CD4-positive, alpha-beta T cell treated with Interleukin-12 subunit alpha and Interleukin-12 subunit beta, for 1 hour (primary cell): Measurements from ENCODE around the gene KCNH1.

Source experiments
- DNase-seq: peaks from one replicate; pipeline ENCODE4 v3.0.0-alpha.2; 2020

Gene KCNH1

DNA sequence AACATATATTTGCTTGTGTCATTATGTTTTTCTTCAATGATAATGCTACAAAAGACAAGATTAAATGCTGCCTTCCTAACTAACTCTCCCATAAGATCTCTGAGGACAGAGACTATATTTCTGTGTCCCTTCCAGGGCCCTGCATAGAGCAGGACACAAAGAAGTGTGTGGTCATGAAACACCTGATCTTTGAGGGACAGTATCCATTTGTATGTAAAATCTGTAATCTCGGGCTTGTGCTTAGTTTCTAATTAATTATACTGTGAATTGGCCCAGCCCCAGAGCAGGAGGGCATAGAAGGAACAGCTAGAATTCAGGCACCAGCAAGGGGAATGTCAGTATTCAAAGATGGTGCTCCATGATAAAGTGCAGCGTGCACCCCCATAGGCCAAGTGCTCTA is 430.4 kb downstream of the KCNH1 start:
- DNase-seq = no peak

DNA sequence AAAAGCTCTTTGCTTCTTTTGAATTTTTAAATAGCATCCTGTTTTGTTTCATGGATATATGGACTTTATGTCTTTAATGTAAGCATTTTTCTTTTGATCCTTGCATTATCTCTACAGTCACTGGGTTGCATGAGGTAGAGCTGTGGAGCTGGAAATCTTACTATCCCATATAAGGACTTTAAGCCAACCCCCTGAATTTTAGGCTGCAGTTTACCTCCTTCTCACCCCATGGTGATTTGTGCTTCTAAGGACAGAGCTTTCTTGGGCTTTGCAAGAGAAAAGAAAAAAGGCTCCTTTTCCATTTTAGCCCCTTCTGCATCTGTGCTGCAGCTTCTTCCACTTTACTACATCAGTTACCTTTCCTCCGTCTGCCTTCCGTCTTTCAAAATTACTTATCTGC is 431.4 kb downstream of the KCNH1 start:
- DNase-seq = no peak

DNA sequence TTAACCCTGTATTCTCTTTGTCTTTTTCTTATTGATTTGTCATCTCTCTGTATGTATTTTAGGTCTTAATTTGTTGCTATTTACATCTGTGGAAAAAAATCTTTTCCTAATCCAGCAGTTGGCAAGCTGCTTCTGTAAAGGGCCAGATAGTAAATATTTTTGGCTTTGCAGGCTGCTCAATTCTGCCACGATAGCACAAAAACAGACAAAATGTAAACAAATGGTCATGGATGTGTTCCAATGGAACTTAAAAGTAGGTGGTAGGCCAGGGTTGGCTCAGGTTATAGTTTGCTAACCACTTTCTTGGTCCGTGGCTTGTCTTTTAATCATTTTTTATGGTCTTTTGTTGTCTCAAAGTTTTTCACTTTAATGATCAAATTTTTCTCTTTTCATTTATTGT is 433.4 kb downstream of the KCNH1 start:
- DNase-seq = no peak

DNA sequence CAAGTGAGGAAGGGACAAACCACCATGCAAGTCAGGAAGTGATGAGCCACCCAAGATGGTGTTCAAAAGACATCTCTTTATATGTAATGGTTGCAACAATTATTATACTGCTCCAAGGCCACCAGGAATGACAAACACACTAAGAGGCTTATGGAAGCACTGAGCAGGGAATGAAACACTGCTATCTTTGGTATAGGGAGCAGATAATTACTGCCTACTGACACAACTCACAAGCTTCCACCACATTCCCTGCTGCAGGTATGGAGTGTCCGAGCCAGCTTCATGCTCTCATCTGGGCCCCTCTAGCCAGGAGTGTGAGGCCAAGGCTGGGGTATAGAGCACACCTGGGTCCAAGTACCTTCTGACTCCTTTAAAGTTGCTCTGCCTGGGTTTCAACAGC is 433.9 kb downstream of the KCNH1 start:
- DNase-seq = no peak

DNA sequence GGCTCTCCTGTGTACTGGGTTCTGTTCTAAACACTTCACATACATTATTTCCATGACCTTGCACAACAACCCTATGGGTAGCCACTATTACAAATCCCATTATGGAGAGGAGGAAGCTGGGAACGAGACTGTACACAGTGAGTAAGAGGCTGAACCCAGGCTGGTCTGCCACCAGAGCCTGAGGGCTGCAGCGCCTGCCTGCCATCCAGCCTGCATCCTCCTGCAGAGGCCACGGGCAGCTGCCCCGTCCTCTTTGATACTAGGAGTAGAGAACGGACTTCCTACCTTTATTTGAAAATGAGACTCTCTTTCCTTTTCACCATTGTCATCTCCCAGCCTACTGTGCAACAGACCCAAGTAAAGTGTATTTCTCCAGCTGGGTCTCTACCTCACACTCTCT is 435.3 kb downstream of the KCNH1 start:
- DNase-seq = no peak

DNA sequence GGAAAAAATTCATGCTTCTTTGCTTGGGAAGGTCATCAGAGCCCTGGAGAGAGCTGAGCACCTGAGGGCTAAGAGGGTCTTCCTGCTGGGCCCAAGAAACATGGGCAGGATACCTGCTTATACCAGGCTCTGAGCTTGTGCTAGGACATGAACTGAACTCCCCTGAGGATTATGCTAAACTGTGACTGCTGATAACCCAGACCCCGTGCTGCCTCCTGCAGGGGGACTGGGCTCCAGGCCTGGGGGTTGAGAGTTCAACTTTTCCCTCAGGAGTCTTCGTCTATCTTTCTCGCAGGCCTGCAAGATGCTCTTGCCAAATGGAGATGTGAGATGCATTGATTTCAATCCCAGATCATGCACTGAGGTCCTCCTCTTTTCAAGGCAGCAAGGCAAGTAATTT is 436.8 kb downstream of the KCNH1 start:
- DNase-seq = no peak

DNA sequence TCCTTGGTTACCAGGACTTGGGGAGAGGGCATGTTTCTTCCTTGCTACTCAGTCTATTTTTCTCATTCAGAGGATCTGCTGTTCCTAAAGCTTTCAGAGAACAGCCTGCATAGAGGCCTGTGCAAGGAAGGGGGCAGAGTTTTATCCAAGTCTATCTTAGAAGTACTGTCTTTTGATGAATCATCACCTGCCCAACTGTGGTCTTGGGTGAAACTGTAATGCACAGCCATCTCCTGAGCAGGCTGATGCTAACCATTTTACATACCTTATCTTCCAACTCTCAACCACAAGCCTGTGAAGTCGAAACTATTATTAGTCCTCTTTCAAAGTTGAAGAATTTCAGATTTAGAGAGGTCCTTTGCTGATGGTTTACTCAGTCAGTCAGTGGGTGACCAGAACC is 437.2 kb downstream of the KCNH1 start:
- no peak for DNase-seq

DNA sequence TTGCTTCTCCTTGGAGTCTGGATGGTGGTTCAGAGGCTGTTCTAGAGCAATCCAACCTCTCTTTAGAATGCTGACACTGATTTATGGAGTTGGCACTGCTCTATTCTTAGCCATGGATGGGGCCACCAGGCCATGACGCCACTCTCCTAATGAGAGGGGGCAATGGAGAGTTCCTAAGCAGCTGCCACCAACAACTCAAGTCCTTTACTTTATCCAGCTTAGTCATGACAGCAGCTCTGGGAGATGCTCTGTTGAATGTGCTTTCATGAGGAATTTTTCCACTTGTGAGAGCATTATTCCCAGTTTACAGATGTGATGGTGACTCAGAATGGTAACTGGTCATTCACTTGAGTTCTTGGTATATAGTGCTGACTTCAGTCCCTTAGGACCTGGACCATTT is 438.9 kb downstream of the KCNH1 start:
- DNase-seq = no peak

DNA sequence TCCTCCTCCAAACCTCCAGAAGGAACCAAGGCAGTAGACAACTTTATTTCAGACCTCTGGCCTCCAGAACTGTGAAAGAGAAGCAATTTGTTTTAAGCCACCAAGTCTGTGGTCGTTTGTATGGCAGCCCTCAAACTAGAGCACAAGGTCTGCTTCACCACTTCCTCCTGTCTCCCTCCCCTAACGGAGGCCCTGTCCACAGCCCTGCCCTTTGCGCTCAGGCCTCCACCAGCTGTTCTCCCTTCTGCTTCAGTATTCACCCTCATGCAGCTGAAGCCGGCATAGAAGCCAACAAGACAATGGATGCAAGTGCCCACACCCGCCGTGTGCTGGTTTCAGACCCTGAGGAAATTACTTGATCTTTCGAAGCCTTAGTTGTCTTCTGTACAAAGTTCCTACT is 441.2 kb downstream of the KCNH1 start:
- DNase-seq = no peak

DNA sequence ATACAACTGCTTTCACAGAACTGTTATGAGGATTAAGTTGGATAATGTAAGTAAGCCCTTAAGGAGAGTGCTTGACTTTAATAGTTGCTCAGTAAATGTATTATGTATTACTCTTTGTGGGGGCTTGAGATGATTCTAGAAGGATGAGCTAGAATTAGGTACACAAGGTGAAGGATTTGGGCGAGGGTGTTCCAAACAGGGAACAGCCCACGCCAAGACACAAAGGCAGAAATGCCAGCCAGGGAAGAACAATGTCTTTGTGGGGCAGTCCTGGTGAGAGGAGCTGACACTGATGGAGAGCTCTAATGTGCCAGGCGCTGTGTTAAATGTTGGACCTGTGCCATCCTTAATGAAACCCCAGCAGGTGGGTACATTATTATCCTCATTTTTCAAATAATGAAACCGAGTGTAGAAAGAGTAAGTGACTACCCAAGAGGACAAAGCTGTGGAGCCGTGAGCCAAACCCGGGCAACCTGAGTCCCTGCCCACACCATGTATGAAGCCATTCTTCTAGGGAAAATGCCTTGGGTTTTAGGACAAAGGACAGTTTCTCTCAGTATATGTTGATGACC is 442.8 kb downstream of the KCNH1 start:
- no peak for DNase-seq

DNA sequence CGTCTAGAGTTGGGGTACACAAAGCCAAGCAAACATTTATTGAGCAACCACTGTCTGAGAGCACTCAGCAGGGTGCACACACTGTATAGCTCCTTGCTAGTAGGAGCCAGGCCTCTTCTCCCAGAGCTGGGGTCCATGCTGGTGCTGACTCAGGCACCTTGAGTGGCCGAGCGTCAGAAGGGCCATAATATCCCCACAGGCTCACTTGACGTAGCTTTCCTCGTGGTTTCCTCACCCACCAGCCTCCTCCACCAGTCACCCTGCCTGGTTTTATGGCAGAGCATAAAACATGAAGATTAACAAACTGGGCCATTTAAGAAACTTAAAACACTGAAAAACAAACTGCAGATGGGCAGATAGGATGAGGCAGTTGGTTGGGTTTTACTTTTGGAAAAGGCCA is 443.7 kb downstream of the KCNH1 start:
- DNase-seq = no peak

DNA sequence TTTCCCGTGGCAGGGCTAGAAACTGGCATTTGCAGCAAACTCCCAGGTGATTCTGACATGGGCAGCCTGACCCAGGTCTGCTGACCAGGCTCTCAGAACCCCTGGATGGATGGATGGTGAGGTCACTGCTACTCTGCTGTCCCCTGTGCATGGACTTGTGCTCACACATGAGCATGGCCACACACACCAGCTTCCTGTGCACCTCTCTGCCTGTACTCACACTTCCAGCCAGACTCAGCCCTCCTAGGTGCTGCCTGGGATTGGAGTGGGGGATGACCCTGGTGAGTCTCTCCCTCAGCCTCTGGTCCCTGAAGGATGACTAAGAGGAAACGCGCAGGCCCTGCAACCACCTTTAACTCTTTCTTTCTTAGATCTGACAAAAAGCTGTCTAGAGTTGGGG is 444.1 kb downstream of the KCNH1 start:
- DNase-seq = no peak

DNA sequence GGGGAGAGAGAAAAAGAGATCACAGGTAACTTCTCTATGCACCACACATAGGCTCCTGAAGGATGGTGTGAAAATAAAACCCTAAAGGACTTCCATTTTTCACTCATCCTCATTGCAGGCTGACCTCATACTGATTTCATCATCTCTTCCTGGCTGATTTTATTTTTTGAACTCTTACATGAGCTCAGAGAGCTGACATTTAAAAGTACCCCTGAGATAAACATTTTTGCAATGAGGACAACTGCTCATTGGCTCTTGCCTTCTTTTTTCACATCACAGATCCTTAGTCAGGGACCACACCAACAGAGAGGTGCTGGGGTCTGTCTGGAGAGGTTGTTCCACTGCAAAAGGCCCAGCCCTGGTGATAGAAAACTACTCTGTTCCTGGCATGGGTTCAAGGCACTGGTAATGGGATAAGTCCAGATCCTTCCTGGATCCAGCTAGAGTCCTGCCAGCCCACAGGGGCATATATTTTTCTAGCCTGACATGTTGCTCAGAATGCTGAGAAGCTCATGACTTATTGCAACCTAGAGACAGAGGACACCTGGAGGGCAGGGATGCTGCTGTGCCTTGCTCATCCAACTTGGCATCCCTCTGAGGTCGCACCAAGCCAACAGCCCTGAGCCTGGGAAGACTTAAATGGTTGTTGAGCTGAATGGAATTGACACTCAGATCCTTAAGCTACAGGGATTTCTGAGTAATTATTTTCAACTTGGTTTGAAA is 445.3 kb downstream of the KCNH1 start:
- DNase-seq = no peak

DNA sequence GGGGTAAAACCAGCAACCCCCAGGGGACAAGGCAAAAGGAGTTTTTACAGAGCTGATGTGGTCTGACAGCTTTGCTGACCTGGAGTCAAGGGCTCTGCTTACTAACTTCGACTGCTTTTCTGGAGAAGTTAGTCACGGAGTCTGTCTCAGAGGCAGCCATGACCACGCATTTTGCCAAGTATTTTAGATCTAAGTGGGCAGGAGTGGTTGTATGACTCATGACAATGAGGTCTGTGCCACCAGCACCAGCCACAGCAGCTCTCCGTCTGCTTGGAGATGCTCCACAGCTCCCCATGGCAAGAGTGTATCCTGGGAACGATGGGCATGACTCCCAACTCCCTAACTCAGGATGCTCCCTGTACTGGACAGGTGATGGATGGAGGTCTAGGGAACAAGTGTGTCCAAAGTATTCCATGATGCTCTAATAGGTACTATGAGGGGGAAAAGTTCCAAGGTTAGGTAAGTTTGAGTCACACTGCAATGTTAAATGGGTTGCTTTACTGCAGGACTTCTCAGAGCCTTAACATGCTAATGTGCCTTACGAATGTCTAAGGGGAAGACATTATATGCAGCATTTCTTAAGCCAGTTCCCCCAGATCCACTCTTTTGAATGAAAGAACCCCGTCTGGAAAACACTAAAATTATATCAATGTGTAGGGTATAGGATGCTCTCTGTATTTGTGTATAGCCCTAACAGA is 446.2 kb downstream of the KCNH1 start:
- no peak for DNase-seq

DNA sequence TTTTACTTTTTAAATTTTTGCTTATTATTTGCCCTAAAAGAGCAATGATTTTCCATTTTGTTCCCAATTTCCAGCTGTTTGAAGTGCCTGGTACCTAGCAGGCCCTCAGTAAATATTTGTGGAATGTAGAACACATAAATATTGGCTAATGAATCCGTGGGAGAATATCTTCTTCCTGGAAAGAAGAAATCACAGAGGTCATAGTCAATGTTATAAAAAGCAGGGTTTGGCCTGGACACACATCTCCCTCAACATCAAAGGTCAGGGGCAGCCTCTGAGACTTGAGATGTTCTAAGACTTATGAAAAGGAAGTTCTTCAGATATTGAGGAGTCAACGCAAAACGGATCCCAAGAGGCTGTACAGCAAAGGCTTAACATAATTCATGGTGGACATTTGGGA is 447.1 kb downstream of the KCNH1 start:
- no peak for DNase-seq

DNA sequence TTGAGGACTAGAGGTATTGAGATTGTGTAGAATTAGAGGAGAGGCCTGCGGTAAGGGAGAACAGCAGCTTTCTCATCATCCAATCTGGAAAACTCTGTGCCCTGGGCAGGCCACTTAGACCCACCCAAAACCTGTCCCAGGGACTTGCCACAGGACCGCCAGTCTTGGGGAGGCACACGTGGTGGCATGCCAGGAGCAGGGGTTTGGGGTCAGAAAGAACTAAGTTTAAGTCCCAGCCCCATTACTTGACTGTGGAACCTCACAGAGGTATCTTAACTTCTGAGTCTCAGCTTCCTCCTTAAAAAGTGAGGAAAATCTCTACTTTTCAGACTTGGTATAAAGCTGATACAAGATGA is 448.7 kb downstream of the KCNH1 start:
- DNase-seq = no peak

DNA sequence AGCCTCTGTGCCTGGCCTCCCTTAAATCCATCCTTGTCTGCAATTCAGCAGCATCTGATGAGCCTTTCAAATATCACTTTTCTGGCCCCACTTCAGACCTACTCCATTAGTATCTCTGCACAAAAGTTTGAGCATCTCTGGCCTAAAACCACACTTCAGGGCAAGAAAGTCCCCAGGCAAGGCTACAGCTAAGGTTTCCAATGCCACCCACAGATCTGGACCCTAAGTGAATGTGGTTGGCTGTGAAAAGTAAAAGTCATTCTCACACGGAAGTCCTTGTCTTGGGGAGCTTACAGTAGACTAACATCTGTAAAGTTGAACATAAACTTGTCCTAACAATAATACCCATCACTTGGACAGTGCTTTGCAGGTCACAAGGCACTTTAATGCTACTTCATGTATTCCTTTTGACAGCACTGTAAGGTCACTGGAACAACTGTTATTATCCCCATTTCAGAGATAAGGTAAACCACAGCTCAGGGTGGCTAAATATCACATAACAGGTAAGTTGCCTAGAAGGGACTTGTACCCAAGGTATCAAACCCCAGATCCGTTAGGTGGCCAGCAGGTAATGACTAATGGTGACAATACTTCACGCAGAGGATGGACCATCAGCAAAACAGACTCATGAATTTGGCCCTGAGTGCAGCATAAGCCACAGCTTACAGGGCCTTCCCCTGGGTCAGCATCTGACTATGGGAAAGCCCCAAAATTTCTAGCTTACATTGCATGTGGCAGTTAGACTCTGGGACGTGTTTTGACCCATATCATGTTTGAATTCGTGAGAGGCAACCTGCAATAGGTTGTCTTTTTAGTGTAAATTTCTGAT is 449.3 kb downstream of the KCNH1 start:
- DNase-seq = no peak

DNA sequence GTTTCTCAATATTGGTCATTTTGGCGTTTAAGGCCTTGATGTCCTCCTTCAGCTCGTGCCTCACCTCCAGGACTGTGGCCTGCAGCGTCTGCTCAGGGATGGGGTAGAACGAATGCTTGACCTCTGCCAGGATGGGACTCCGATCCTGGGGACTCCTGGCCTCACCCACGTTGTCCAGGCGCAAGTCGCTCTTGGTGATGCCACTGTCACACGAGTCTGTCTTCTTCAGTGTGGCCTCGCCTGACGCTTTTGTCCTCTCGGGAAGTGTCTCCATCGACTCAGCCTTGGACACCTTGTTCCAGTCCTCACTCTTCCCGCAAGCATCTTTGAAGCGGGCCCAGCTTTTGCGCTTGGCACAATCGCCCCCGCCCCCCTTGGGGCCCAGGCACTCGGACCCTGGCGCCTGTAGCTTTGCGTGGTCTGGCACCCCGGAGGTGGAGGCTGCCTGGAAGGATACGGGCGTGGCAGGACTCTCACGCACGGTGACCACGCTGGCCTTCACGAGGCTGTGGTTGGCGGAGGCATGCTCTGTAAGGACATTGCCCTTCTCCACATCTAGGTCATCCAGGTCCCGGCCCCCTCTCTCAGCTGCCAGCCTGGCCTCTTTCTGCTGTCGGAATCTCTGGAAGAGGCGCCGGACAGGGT is 450.4 kb downstream of the KCNH1 start:
- no peak for DNase-seq

DNA sequence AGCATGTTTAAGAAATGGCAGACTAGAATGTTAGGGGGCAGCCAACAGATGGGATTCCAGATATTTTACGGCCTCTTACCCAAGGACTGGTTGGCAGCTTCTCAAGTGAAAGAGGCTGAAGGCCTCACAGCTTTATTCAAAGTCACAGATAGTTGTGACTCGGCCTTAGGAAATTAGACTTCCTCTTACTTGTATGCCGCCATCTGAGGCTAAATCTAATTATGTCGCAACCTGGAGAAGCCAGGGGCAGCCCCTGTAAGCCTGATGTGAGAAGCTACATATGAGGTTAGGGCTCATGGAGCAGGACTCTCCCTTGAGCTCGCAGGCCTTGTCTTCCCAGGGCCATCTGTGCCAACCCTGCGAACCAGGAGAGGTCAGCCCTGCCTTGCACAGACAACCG is 452.8 kb downstream of the KCNH1 start:
- no peak for DNase-seq

DNA sequence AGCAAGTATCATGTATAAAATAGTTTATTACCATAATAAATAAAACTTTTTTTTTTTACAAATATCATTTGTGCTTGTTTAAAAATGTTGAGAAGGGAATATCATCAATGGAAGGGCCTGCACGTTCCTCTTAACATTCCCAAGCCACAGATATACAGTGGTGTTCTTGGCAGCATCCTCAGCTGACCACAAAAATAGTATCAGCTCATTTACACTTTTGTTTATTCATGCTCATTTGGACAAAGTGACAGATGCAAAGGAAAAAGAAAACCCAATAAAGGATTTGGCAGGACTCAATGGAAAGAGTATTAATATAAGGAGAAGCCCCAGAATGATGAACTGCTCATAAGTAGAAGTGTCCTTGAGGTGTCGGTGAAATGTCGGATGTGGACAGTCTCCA is 455.6 kb downstream of the KCNH1 start:
- DNase-seq = no peak

DNA sequence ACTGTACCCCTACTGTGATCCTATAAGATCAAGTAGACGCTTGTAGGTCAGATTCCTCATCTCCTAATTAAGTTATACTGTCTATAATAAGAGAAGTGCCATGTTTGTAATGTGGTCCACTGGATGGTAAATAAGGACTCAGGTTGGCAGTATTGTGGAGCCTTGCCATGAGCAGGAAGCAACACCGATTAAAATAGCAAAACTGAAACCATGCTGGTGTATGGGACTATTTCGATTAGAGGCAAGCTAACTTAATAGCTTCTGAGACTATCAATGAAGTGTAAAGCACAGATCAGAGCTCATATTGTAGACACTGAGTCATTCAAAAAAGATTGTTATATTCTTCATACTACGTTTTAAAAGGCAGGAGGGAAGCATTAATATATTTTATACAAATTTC is 456.4 kb downstream of the KCNH1 start:
- no peak for DNase-seq

DNA sequence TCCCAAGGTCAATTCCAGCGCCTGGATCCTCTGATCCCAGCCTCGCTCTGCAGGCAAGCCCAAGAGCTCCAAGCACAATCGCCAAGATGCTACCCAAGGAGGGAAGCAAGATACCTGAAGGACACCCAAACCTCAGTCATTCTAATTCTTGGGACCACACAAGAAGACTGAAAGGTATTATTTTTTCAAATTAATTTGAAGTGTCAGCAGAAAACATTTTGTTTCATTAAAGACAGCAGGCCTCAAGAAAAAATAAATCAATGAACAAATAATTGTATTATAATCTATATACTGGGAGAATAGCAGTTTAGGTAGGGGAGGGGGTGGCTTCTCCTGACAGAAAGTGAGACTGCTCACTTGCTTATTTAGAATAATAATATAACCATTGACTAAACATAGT is 457.4 kb downstream of the KCNH1 start:
- no peak for DNase-seq

DNA sequence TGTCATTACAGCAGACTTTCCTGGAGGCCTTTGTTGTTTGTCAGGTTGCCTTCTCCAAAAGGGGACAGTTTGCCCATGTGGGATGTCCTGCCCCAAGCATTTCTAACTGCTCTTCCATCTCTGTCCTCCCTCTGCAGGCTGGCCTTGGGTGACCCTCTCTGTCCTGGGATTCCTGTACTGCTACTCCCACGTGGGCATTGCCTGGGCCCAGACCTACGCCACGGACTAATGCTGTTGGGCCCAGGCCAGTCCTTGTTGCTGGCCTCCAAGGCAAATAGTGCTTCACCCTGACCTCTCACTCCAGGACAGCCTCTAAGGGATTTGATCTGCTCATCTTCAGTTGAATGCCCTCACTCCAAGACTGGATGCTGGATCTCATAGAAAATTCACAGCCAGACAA is 459.8 kb downstream of the KCNH1 start:
- DNase-seq = no peak
